Transverse colon (tissue), 4 donors: ENCODE data around the gene RBM4B.

Experiments
- CTCF ChIP-seq, 5 experiments: fragments of 200-600 bp in 3 of 5; fragments of 450-650 bp in 2 of 5; sonication (generic) in 3 of 5; IDR thresholded peaks; 1 replicate in 2 of 5; 2 replicates in 3 of 5; pipeline ENCODE4 v1.5.1; 2016 to 2017; ENCODE audit warnings: antibody characterized with exemption in 5 of 5, inconsistent platforms in 3 of 5, mild to moderate bottlenecking in 2 of 5, moderate library complexity in 1 of 5
- EP300 ChIP-seq: sonication (generic); formaldehyde crosslinking; IDR thresholded peaks from one replicate; pipeline ENCODE4 v1.6.1; 2017; ENCODE audit warnings: antibody characterized with exemption, low read depth
- POLR2A ChIP-seq: fragments of 450-650 bp; IDR thresholded peaks from one replicate; pipeline ENCODE4 v1.6.1; 2016; ENCODE audit warnings: antibody characterized with exemption, mild to moderate bottlenecking, moderate library complexity
- POLR2AphosphoS5 ChIP-seq, 3 donors: sonication (generic); formaldehyde crosslinking; IDR thresholded peaks; one replicate each; pipeline ENCODE4 v1.6.1; 2016; ENCODE audit warnings: antibody characterized with exemption in 3 of 3

GRCh38 chr11:66705587-66706335, 28.1 kb upstream of the RBM4B start:
- TF ChIP-seq CTCF (IDR thresholded peaks at IDR 0.05), result no peak
- TF ChIP-seq POLR2A, result no peak
- TF ChIP-seq POLR2AphosphoS5 (IDR thresholded peaks at IDR 0.05), result no peak
- no peak for TF ChIP-seq EP300
